Mucosa of descending colon (tissue), 3 donors: Measurements from ENCODE around the gene GJA4. TPM values are rescaled to one million over a fixed set of nuclear protein-coding genes. Genes with fewer than 3 reads are reported as not detected.

Source experiments
- ATAC-seq: fragments of 200-7000 bp; cut with Tn5 transposase; one replicate; pipeline ENCODE4 v1.9.1; 2020; ENCODE audit warnings: mild to moderate bottlenecking, moderate library complexity
- DNase-seq, 3 donors: peaks; one replicate each; pipeline ENCODE4 v3.0.0-alpha.2; 2020
- H3K36me3 ChIP-seq: fragments of 200-600 bp; one replicate; pipeline ENCODE4 v1.8.0; 2021; ENCODE audit warnings: low read depth, mild to moderate bottlenecking
- H3K4me1 ChIP-seq: fragments of 200-600 bp; one replicate; pipeline ENCODE4 v1.8.0; 2021; ENCODE audit warnings: low read depth, mild to moderate bottlenecking
- H3K4me3 ChIP-seq: fragments of 200-600 bp; one replicate; pipeline ENCODE4 v1.8.0; 2021; ENCODE audit warnings: mild to moderate bottlenecking
- H3K9me3 ChIP-seq: fragments of 200-600 bp; one replicate; pipeline ENCODE4 v1.8.0; 2021; ENCODE audit warnings: mild to moderate bottlenecking
- CTCF ChIP-seq: fragments of 200-600 bp; IDR thresholded peaks from one replicate; pipeline ENCODE4 v1.8.0; 2022; ENCODE audit warnings: antibody characterized with exemption, mild to moderate bottlenecking
- intact Hi-C, 2 donors: fragments of 100-400 bp; cut with DNase I in 1 of 2; cut with micrococcal nuclease in 1 of 2; formaldehyde crosslinking; loops; one replicate each; pipeline versions ENCODE4 v1.11.0 to v1.11.1; 2022; cut with DNase I, micrococcal nuclease
- total RNA-seq, 3 donors: library from RNA; stranded (reverse); fragmentation: NEBNext Ultra II Directional in 2 of 3; extraction: Animal tissue kit (Norgen Biotek cat#: 25700) in 2 of 3; gene quantifications; one replicate each; pipeline versions ENCODE4 v1.2.1 to v1.2.4, GENCODE V29; 2021 to 2023
- donor health status: DM: no; HTN: no; CAD: no; lungs with moderate emphysema.
- donor health status: DM: no; HTN: no; CAD: no.
- donor health status: DM: no; HTN: yes; CAD: no.

Gene GJA4
- total RNA-seq, 3 donors from 2014 or later, result 0.84 to 4.1 (median 2.7) TPM

DNA sequence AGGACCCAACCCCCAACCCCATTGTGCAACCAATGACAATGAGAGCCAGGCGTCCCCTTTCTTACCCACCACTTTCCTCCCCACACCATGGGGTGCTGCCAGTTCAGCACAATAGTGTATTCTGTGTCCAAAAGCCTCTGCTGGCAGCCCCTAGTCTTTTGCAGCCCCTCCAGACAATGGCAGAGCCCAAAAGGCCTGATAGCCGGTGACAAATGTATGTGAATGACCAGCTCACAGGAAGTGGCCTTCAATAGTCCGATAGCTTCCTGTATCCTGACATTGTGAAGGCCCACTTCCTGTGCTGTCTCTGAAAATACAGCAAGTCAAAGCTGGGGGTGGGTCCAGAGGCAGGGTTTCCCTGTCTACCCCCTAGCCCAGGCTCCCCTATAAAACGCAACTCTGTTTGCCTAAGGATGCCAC, 50.2 kb downstream of the GJA4 start:
- no peaks in the 10 kb centered on the region for H3K9me3 ChIP-seq
- no peaks in the 10 kb centered on the region for H3K4me1 ChIP-seq
- H3K4me3 ChIP-seq, result no peak overlapping the region
- H3K36me3 ChIP-seq, result no peaks in the 10 kb centered on the region
- DNase-seq (no peak), ATAC-seq (no peak)
- no peak for TF ChIP-seq CTCF
- intact Hi-C loops, result no loop called here

GRCh38 chr1:34843392-34844251, 50.8 kb downstream of the GJA4 start:
- H3K9me3 ChIP-seq, result no peaks in the 10 kb centered on the region
- no peak overlapping the region for H3K4me3 ChIP-seq
- H3K36me3 ChIP-seq, result no peaks in the 10 kb centered on the region
- no peaks in the 10 kb centered on the region for H3K4me1 ChIP-seq
- no peak for TF ChIP-seq CTCF
- DNase-seq, result no peak
- intact Hi-C loops, result no loop called here
- no peak for ATAC-seq

- Histone ChIP-seq H3K9me3 (no peaks in the 10 kb centered on the region), H3K36me3 (no peaks in the 10 kb centered on the region), H3K4me3 (no peak overlapping the region), H3K4me1 (no peaks in the 10 kb centered on the region)
- no peak for ATAC-seq
- no peak for TF ChIP-seq CTCF
- DNase-seq, result no peak
- intact Hi-C loops, result no loop called here
Measured at GRCh38 chr1:34844252-34844634, 51.4 kb downstream of the GJA4 start.

Other genes starting within 250 kb of the GJA4 start
- not detected for gene GJB5, start 38.0 kb upstream of the GJA4 start, total RNA-seq
- not detected for gene GJB4, start 33.3 kb upstream of the GJA4 start, total RNA-seq
- 1 to 10 TPM; 2.7 to 6.1 (median 4.5) TPM for gene GJB3, start 11.8 kb upstream of the GJA4 start, total RNA-seq
- 10 to 100 TPM; 50.8 to 53.8 (median 51.8) TPM for gene SMIM12, start 66.8 kb downstream of the GJA4 start, total RNA-seq
- gene DLGAP3, start 136.7 kb downstream of the GJA4 start, total RNA-seq, result under 1 TPM; 0.35 to 0.60 (median 0.41) TPM
- 10 to 100 TPM; 17.9 to 18.4 (median 18.0) TPM for gene TMEM35B, start 192.3 kb downstream of the GJA4 start, total RNA-seq
- gene ZMYM6, start 238.9 kb downstream of the GJA4 start, total RNA-seq, result 10 to 100 TPM; 18.8 to 29.4 (median 23.1) TPM